NCI-H2227 (cell line): Measurements from ENCODE around the gene SLC12A3.

ENCODE experiments used
- DNase-seq: peaks from one replicate; lab custom pipeline; 2025; ENCODE audit not compliant: unreplicated experiment; lab: John Stamatoyannopoulos, UW

Gene SLC12A3

GRCh38 chr16:56938664-56939513, 73.9 kb downstream of the SLC12A3 start:
- DNase-seq = no peak

- DNase-seq = no peak
Observed at GRCh38 chr16:56939801-56940200, 74.8 kb downstream of the SLC12A3 start.

GRCh38 chr16:56941092-56941491, 76.1 kb downstream of the SLC12A3 start:
- DNase-seq = no peak

GRCh38 chr16:56941856-56942331, 76.9 kb downstream of the SLC12A3 start:
- no peak for DNase-seq

- DNase-seq = no peak
Observed at GRCh38 chr16:56943761-56944375, 78.9 kb downstream of the SLC12A3 start.

GRCh38 chr16:56944954-56945839, 80.2 kb downstream of the SLC12A3 start:
- DNase-seq = no peak

- DNase-seq = no peak
Observed at GRCh38 chr16:56945847-56946527, 81.0 kb downstream of the SLC12A3 start.

- DNase-seq = no peak
Observed at GRCh38 chr16:56946767-56947603, 82.0 kb downstream of the SLC12A3 start.

- DNase-seq = no peak
Observed at GRCh38 chr16:56947604-56947995, 82.6 kb downstream of the SLC12A3 start.

GRCh38 chr16:56948234-56948633, 83.2 kb downstream of the SLC12A3 start:
- DNase-seq = no peak

- no peak for DNase-seq
Observed at GRCh38 chr16:56950051-56950450, 85.0 kb downstream of the SLC12A3 start.

- DNase-seq = no peak
Observed at GRCh38 chr16:56950455-56950854, 85.4 kb downstream of the SLC12A3 start.

GRCh38 chr16:56950881-56951771, 86.1 kb downstream of the SLC12A3 start:
- no peak for DNase-seq

- DNase-seq = no peak
Observed at GRCh38 chr16:56953006-56953405, 88.0 kb downstream of the SLC12A3 start.

GRCh38 chr16:56956076-56956475, 91.1 kb downstream of the SLC12A3 start:
- DNase-seq = no peak

- no peak for DNase-seq
Observed at GRCh38 chr16:56956756-56957155, 91.7 kb downstream of the SLC12A3 start.

- DNase-seq = no peak
Observed at GRCh38 chr16:56960681-56961281, 95.8 kb downstream of the SLC12A3 start.

GRCh38 chr16:56961386-56961785, 96.4 kb downstream of the SLC12A3 start:
- no peak for DNase-seq
